ENCODE data around the gene TMEM258.
A peak's percentile ranks its signal among the peaks of the same experiment; 100 is the strongest.

Gene TMEM258

GRCh38 chr11:61757213-61757862 lies 35.1 kb downstream of the TMEM258 start:
- H3K4me1 ChIP-seq = no peaks in the 10 kb centered on the region

GRCh38 chr11:61756452-61757212 lies 35.8 kb downstream of the TMEM258 start:
- Histone ChIP-seq H3K4me3 (no peak overlapping the region), H3K9me3 (no peaks in the 10 kb centered on the region), H3K27me3 (ENCODE audit: low read depth) (no peaks in the 10 kb centered on the region), H3K36me3 (replicated peaks) (no peaks in the 10 kb centered on the region), H3K4me1 (no peaks in the 10 kb centered on the region)
- in situ Hi-C loops (cut with MboI; ENCODE audit: low sequenced_read_pairs) = no loop called here
- no peak for DNase-seq (ENCODE audit: low spot score in 2 of 2)

More at GRCh38 chr11:61757213-61757862, 35.1 kb downstream of the TMEM258 start:
- H3K9me3 ChIP-seq = no peaks in the 10 kb centered on the region
- in situ Hi-C loops (cut with MboI; ENCODE audit: low sequenced_read_pairs) = no loop called here
- no peaks in the 10 kb centered on the region for H3K36me3 ChIP-seq (replicated peaks)
- no peaks in the 10 kb centered on the region for H3K27me3 ChIP-seq (ENCODE audit: low read depth)
- no peak overlapping the region for H3K4me3 ChIP-seq
- no peak for DNase-seq (ENCODE audit: low spot score in 2 of 2)

GRCh38 chr11:61756147-61756451 lies 36.3 kb downstream of the TMEM258 start:
- in situ Hi-C loops (cut with MboI; ENCODE audit: low sequenced_read_pairs) = no loop called here
- H3K4me3 ChIP-seq = no peak overlapping the region
- no peaks in the 10 kb centered on the region for H3K27me3 ChIP-seq (ENCODE audit: low read depth)
- H3K4me1 ChIP-seq = no peaks in the 10 kb centered on the region
- H3K36me3 ChIP-seq (replicated peaks) = no peaks in the 10 kb centered on the region
- DNase-seq (ENCODE audit: low spot score in 2 of 2) = no peak
- no peaks in the 10 kb centered on the region for H3K9me3 ChIP-seq

GRCh38 chr11:61754534-61755482 lies 37.6 kb downstream of the TMEM258 start:
- Histone ChIP-seq H3K4me1 (peaks cover 2% of the 10 kb centered on the region), H3K4me3 (no peak overlapping the region), H3K36me3 (replicated peaks) (no peaks in the 10 kb centered on the region), H3K27me3 (ENCODE audit: low read depth) (no peaks in the 10 kb centered on the region), H3K9me3 (no peaks in the 10 kb centered on the region)
- in situ Hi-C loops (cut with MboI; ENCODE audit: low sequenced_read_pairs) = no loop called here
- DNase-seq (ENCODE audit: low spot score in 2 of 2) = no peak

GRCh38 chr11:61753672-61754071 lies 38.7 kb downstream of the TMEM258 start:
- H3K27me3 ChIP-seq (ENCODE audit: low read depth) = no peaks in the 10 kb centered on the region
- H3K4me1 ChIP-seq = peaks cover 3% of the 10 kb centered on the region
- DNase-seq (ENCODE audit: low spot score in 2 of 2) = no peak
- no peaks in the 10 kb centered on the region for H3K36me3 ChIP-seq (replicated peaks)
- no peaks in the 10 kb centered on the region for H3K9me3 ChIP-seq
- in situ Hi-C loops (cut with MboI; ENCODE audit: low sequenced_read_pairs) = no loop called here
- H3K4me3 ChIP-seq = no peak overlapping the region

- H3K4me1 ChIP-seq = peaks cover 3% of the 10 kb centered on the region
- no peaks in the 10 kb centered on the region for H3K9me3 ChIP-seq
- peak overlapping the region; percentile 43 for H3K4me3 ChIP-seq
- DNase-seq (ENCODE audit: low spot score in 2 of 2) = no peak
- H3K36me3 ChIP-seq (replicated peaks) = no peaks in the 10 kb centered on the region
- in situ Hi-C loops (cut with MboI; ENCODE audit: low sequenced_read_pairs) = no loop called here
- no peaks in the 10 kb centered on the region for H3K27me3 ChIP-seq (ENCODE audit: low read depth)
Measured at GRCh38 chr11:61752925-61753521, 39.4 kb downstream of the TMEM258 start.

GRCh38 chr11:61752117-61752924 lies 40.1 kb downstream of the TMEM258 start, which contains the start of gene MYRF:
Gene MYRF, plus strand, starts transcription at chr11:61752636. Its CDS starts 109 bp downstream, at chr11:61752745.
- DNase-seq (ENCODE audit: low spot score in 2 of 2) = peak; percentile 21 to 77
- H3K36me3 ChIP-seq (replicated peaks) = no peaks in the 10 kb centered on the region
- no peaks in the 10 kb centered on the region for H3K9me3 ChIP-seq
- peak within 1 kb of the TSS; percentile 43 for H3K4me3 ChIP-seq
- H3K4me1 ChIP-seq = peaks cover 3% of the 10 kb centered on the region
- in situ Hi-C loops (cut with MboI; ENCODE audit: low sequenced_read_pairs) = no loop called here
- H3K27me3 ChIP-seq (ENCODE audit: low read depth) = no peaks in the 10 kb centered on the region

GRCh38 chr11:61751384-61751783 lies 41.0 kb downstream of the TMEM258 start:
- no peak for DNase-seq (ENCODE audit: low spot score in 2 of 2)
- Histone ChIP-seq H3K27me3 (ENCODE audit: low read depth) (no peaks in the 10 kb centered on the region), H3K4me1 (peaks cover 3% of the 10 kb centered on the region), H3K36me3 (replicated peaks) (no peaks in the 10 kb centered on the region), H3K9me3 (no peaks in the 10 kb centered on the region), H3K4me3 (no peak overlapping the region)
- in situ Hi-C loops (cut with MboI; ENCODE audit: low sequenced_read_pairs) = no loop called here

- in situ Hi-C loops (cut with MboI; ENCODE audit: low sequenced_read_pairs) = no loop called here
- H3K4me1 ChIP-seq = peaks cover 3% of the 10 kb centered on the region
Measured at GRCh38 chr11:61750631-61751273, 41.6 kb downstream of the TMEM258 start.

GRCh38 chr11:61749591-61750217 lies 42.7 kb downstream of the TMEM258 start:
- in situ Hi-C loops (cut with MboI; ENCODE audit: low sequenced_read_pairs) = no loop called here
- Histone ChIP-seq H3K36me3 (replicated peaks) (no peaks in the 10 kb centered on the region), H3K27me3 (ENCODE audit: low read depth) (no peaks in the 10 kb centered on the region), H3K9me3 (no peaks in the 10 kb centered on the region), H3K4me1 (peaks cover 3% of the 10 kb centered on the region), H3K4me3 (no peak overlapping the region)
- DNase-seq (ENCODE audit: low spot score in 2 of 2) = peak in 1 of 2 experiments; percentile 40

More at GRCh38 chr11:61750631-61751273, 41.6 kb downstream of the TMEM258 start:
- no peak for DNase-seq (ENCODE audit: low spot score in 2 of 2)
- H3K36me3 ChIP-seq (replicated peaks) = no peaks in the 10 kb centered on the region
- H3K27me3 ChIP-seq (ENCODE audit: low read depth) = no peaks in the 10 kb centered on the region
- H3K9me3 ChIP-seq = no peaks in the 10 kb centered on the region
- no peak overlapping the region for H3K4me3 ChIP-seq

- Histone ChIP-seq H3K9me3 (no peaks in the 10 kb centered on the region), H3K36me3 (replicated peaks) (no peaks in the 10 kb centered on the region), H3K27me3 (ENCODE audit: low read depth) (no peaks in the 10 kb centered on the region), H3K4me1 (peaks cover 3% of the 10 kb centered on the region), H3K4me3 (no peak overlapping the region)
- no peak for DNase-seq (ENCODE audit: low spot score in 2 of 2)
- in situ Hi-C loops (cut with MboI; ENCODE audit: low sequenced_read_pairs) = no loop called here
Measured at GRCh38 chr11:61747967-61748285, 44.5 kb downstream of the TMEM258 start.

- H3K27me3 ChIP-seq (ENCODE audit: low read depth) = no peaks in the 10 kb centered on the region
- in situ Hi-C loops (cut with MboI; ENCODE audit: low sequenced_read_pairs) = no loop called here
- peaks cover 3% of the 10 kb centered on the region for H3K4me1 ChIP-seq
- H3K4me3 ChIP-seq = no peak overlapping the region
- no peaks in the 10 kb centered on the region for H3K36me3 ChIP-seq (replicated peaks)
- no peaks in the 10 kb centered on the region for H3K9me3 ChIP-seq
- DNase-seq (ENCODE audit: low spot score in 2 of 2) = peak; percentile 62 to 84
Measured at GRCh38 chr11:61747192-61747966, 45.0 kb downstream of the TMEM258 start.

All from HAP-1 (cell line).